T-helper 2 cell treated with Interferon-gamma antibody and Interleukin-4, amounts not matched to agents 5 μg/mL and 100 μg/mL, for 36 hours (primary cell): ENCODE measurements around the gene TNN.

Experiments used
- DNase-seq: peaks from one replicate; pipeline ENCODE4 v3.0.0; 2021; ENCODE audit warnings: low spot score
- H3K27ac Mint-ChIP-seq: one replicate; pipeline ENCODE4 v1.8.0; 2021; ENCODE audit warnings: mild to moderate bottlenecking, mixed read lengths
- H3K27me3 Mint-ChIP-seq: one replicate; pipeline ENCODE4 v1.8.0; 2021; ENCODE audit warnings: low read depth, mixed read lengths
- H3K36me3 Mint-ChIP-seq: one replicate; pipeline ENCODE4 v1.8.0; 2021; ENCODE audit warnings: low read depth, mixed read lengths
- H3K4me1 Mint-ChIP-seq: one replicate; pipeline ENCODE4 v1.8.0; 2021; ENCODE audit warnings: low read depth, mixed read lengths
- H3K4me3 Mint-ChIP-seq: one replicate; pipeline ENCODE4 v1.8.0; 2022; ENCODE audit warnings: mild to moderate bottlenecking, moderate library complexity, mixed read lengths
- H3K9me3 Mint-ChIP-seq: one replicate; pipeline ENCODE4 v1.8.0; 2021; ENCODE audit warnings: mixed read lengths

TNN gene

DNA sequence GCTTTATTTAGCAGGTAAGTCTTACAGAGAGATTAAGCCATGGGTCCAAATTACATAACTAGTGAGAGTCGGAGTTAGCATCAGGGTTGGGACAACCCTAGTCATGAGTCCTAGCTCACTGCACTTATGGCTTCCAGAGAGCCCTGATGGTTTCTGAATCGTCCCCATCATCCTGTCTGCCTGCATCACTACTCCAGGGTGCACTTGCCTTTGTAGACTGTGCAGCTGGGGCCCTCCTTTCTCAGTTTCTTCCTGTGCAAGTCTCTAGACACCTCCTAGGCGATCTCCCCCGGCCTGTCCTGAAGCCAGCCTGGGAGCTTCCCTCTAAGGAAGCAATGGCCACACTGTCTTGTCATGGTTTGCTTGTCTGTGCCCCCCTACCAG, 87.8 kb downstream of the TNN start:
- no peak for DNase-seq
- Mint-ChIP-seq H3K9me3 (no peaks in the 10 kb centered on the region), H3K27me3 (peaks cover 32% of the 10 kb centered on the region), H3K27ac (no peak overlapping the region), H3K36me3 (peaks cover 27% of the 10 kb centered on the region), H3K4me1 (peaks cover 15% of the 10 kb centered on the region), H3K4me3 (no peak overlapping the region)

DNA sequence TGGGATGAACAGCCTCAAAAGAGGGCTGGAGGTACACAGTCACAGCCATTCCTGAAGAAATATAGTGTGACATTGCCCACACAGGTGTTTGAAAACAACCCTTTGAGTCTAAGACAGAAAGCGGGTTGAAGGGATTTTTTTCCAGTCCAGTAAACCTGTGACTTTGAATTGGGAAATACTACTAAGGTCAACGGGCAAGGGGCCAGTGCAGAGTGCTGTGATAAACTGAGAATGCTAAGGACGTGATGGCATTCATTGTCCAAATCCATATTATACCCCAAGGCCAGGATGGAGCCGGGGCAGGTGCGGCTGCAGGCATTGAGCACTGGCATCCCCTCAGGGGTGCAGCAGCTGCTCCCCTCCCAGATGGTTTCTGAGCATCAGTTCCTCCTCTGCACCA, 88.3 kb downstream of the TNN start:
- DNase-seq = no peak
- H3K27me3 Mint-ChIP-seq = peaks cover 27% of the 10 kb centered on the region
- peaks cover 17% of the 10 kb centered on the region for H3K4me1 Mint-ChIP-seq
- H3K36me3 Mint-ChIP-seq = peaks cover 32% of the 10 kb centered on the region
- H3K4me3 Mint-ChIP-seq = no peak overlapping the region
- no peaks in the 10 kb centered on the region for H3K9me3 Mint-ChIP-seq
- no peak overlapping the region for H3K27ac Mint-ChIP-seq

DNA sequence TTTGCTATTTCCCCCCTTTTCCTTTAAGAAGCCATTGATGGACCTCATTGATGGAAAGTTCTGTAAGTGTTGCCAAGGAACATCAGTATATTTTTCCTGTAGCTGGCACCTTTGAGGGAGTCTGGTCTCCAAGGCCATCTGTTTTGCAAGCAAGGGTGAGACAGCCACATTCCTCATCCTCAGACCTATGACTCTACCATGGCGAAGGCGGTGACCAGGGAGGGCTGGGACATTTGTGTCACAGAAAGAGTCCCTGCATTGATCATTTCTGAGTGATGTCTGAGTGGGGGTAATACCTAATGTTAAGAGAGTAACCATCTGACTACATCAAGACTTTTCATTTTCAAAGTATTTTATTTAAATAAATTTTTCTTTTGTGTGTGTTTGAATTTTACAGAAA, 89.6 kb downstream of the TNN start:
- peaks cover 22% of the 10 kb centered on the region for H3K4me1 Mint-ChIP-seq
- no peak overlapping the region for H3K27ac Mint-ChIP-seq
- H3K4me3 Mint-ChIP-seq = no peak overlapping the region
- no peaks in the 10 kb centered on the region for H3K9me3 Mint-ChIP-seq
- DNase-seq = no peak
- H3K36me3 Mint-ChIP-seq = peaks cover 41% of the 10 kb centered on the region
- H3K27me3 Mint-ChIP-seq = peaks cover 17% of the 10 kb centered on the region

DNA sequence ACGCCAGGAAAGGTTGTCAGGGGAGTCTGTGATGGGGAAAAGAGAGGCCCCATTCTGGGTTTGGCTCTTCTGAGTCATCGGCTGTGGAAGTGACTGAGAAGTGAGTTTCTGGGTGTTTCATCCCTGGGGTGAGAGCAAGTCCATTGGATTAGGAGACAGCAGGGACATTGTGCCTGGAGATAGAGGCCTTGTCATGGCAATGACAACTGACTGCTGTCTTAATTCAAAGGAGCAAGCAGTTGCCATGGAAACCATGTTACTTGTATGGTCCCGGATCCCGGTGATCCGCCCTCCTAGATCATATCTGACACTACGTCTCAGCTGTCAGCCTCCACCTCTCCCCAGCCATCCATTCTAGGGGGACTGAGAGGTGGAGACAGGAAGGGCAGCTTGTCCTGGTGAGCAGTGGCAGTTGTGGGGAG, 90.5 kb downstream of the TNN start:
- Mint-ChIP-seq H3K27ac (no peak overlapping the region), H3K4me3 (no peak overlapping the region), H3K9me3 (no peaks in the 10 kb centered on the region), H3K36me3 (peaks cover 45% of the 10 kb centered on the region), H3K27me3 (peaks cover 10% of the 10 kb centered on the region), H3K4me1 (peaks cover 22% of the 10 kb centered on the region)
- DNase-seq = peak; percentile 14

DNA sequence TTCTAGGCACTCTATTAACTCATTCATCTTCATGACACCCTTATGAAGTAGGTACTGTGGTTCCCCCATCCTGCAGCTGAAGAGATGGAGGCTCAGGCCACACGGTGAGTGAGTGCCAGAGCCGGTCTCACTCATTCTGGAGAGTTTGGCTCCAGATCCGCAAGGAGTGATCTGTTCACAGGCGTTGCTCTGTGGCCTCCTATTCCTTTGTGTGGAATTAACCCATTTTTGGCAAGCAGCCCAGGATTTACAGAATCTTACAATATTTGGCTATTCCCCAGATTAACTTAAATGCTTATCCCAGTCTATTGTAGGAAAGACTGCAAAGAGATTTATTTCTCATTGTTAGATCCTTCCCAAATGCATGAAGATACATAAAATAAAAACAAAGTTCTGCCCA, 95.3 kb downstream of the TNN start:
- H3K4me1 Mint-ChIP-seq = peaks cover 14% of the 10 kb centered on the region
- peaks cover 67% of the 10 kb centered on the region for H3K36me3 Mint-ChIP-seq
- H3K9me3 Mint-ChIP-seq = no peaks in the 10 kb centered on the region
- no peak overlapping the region for H3K4me3 Mint-ChIP-seq
- H3K27ac Mint-ChIP-seq = no peak overlapping the region
- H3K27me3 Mint-ChIP-seq = no peaks in the 10 kb centered on the region
- no peak for DNase-seq

DNA sequence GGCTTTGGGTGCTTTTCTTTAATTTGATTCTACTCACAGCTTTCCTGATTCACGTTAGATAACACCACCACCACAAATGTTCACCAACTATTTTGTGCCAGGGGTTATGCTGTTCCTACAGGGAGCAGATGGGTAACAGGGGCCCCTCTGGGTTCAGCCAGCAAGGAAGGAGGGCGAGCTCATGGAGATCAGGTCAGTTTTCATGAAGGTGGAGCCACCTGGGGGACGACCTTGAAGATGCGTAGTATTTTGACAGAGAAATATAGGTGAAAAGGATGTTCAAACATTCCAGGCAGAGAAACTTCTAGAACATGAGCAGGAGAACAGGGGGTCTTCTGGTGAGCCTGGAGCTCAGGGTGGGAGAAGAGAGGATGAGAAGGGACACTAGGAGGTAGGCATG, 96.1 kb downstream of the TNN start:
- peaks cover 18% of the 10 kb centered on the region for H3K4me1 Mint-ChIP-seq
- H3K27ac Mint-ChIP-seq = no peak overlapping the region
- no peaks in the 10 kb centered on the region for H3K27me3 Mint-ChIP-seq
- no peak for DNase-seq
- H3K9me3 Mint-ChIP-seq = no peaks in the 10 kb centered on the region
- peaks cover 66% of the 10 kb centered on the region for H3K36me3 Mint-ChIP-seq
- H3K4me3 Mint-ChIP-seq = no peak overlapping the region

DNA sequence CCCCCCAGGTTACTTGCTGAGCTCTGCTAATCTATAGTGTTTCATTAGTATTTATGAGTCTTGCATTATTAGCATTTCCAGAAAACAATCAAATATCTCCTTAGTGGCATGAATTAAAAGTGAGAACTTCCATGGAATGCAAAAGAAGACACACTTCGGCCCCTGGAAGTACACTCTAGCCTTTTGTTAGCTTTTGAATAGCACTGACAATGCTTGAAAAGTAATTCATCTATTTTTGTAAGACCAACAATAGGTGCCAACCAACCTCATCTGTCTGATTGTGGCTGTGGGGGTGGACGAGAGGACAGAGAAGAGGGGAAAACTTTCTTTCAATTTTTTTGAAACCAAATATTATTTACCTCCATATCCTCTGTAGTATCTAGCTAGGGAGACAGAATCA, 97.1 kb downstream of the TNN start:
- peaks cover 65% of the 10 kb centered on the region for H3K36me3 Mint-ChIP-seq
- H3K4me1 Mint-ChIP-seq = peaks cover 26% of the 10 kb centered on the region
- no peak overlapping the region for H3K4me3 Mint-ChIP-seq
- H3K27ac Mint-ChIP-seq = no peak overlapping the region
- DNase-seq = no peak
- H3K27me3 Mint-ChIP-seq = no peaks in the 10 kb centered on the region
- H3K9me3 Mint-ChIP-seq = no peaks in the 10 kb centered on the region

DNA sequence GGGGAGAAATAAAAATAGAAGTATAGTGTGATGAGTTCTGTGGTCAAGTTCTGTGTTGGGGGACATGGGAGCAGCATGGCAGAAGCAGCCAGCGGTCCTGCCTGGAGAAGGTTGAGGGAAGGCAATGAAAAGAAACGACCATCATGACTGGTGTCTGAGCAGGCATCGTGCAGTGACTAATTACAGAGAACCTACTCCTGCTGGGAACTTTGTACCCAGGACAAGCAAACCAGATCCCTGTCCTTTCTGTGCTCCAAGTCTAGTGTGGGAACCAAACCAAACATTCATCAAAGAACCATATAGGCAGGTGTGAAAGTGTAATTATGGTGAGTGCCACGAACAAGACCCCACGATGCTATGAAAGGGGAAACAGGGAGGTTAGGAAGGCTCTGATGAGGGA, 99.1 kb downstream of the TNN start:
- DNase-seq = no peak
- Mint-ChIP-seq H3K9me3 (no peaks in the 10 kb centered on the region), H3K4me1 (peaks cover 41% of the 10 kb centered on the region), H3K27me3 (no peaks in the 10 kb centered on the region), H3K27ac (no peak overlapping the region), H3K36me3 (peaks cover 64% of the 10 kb centered on the region), H3K4me3 (no peak overlapping the region)

- Mint-ChIP-seq H3K36me3 (peaks cover 68% of the 10 kb centered on the region), H3K27me3 (no peaks in the 10 kb centered on the region), H3K9me3 (no peaks in the 10 kb centered on the region), H3K4me1 (peaks cover 44% of the 10 kb centered on the region), H3K4me3 (no peak overlapping the region), H3K27ac (no peak overlapping the region)
- no peak for DNase-seq
Observed at GRCh38 chr1:175167861-175168260, 100.2 kb downstream of the TNN start.

DNA sequence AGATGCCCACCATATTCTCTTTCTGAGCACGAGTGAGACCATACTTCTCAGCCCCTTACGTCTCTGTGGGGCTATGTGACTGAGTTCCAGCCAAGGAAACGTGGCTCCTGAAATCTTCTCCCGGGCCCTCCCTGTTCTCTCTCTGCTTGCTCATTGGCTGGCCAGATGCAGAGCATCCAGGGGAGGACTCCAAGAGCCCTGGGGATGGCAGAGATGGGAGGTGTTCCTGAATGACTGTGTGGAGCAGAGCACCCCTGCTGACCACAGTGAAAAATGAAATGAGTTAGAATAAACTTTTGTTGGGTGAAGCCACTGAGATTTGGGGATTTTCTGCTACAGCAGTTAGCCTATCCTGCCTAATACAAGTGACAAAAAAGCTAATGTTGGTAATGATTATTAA, 101.1 kb downstream of the TNN start:
- Mint-ChIP-seq H3K27ac (no peak overlapping the region), H3K36me3 (peaks cover 67% of the 10 kb centered on the region)

DNA sequence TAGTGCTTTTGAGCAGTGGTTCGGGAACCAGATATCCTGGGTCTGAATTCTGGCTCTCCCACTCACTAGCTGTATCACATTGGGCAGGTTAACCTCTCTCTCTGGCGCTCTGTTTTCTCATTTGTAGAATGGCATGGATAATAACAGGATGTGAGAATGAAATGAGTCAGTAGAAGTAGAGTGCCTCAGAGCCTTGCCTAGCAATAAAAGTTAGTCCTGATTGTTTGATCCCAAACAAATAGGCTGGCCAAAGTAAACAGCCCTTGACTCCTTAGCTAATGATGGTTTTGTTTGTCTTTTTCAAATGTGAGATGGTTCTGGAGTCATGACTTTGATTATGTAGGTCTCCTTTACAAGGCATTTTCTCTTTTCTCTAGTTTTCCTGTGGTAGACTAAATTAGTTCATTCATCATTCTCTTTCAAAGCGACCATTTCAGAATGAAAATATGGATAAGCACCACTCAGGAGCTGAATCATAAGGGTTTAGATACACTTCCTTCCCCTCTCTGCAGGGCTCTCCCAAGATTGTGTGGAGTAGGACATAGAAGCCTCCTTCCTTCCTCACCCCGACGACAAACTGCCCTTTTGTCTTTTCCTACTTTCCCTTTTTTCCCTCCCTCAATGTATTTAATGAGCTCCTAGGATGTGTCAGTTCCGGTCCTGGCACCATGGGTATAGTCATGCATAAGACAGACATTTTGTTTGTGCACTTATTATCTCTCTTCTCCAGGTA, 101.8 kb downstream of the TNN start:
- Mint-ChIP-seq H3K4me1 (peaks cover 50% of the 10 kb centered on the region), H3K27me3 (no peaks in the 10 kb centered on the region), H3K36me3 (peaks cover 68% of the 10 kb centered on the region), H3K27ac (no peak overlapping the region), H3K9me3 (no peaks in the 10 kb centered on the region), H3K4me3 (no peak overlapping the region)
- DNase-seq = no peak

More for the DNA sequence above, 101.1 kb downstream of the TNN start:
- DNase-seq = no peak
- Mint-ChIP-seq H3K9me3 (no peaks in the 10 kb centered on the region), H3K27me3 (no peaks in the 10 kb centered on the region), H3K4me3 (no peak overlapping the region), H3K4me1 (peaks cover 44% of the 10 kb centered on the region)

DNA sequence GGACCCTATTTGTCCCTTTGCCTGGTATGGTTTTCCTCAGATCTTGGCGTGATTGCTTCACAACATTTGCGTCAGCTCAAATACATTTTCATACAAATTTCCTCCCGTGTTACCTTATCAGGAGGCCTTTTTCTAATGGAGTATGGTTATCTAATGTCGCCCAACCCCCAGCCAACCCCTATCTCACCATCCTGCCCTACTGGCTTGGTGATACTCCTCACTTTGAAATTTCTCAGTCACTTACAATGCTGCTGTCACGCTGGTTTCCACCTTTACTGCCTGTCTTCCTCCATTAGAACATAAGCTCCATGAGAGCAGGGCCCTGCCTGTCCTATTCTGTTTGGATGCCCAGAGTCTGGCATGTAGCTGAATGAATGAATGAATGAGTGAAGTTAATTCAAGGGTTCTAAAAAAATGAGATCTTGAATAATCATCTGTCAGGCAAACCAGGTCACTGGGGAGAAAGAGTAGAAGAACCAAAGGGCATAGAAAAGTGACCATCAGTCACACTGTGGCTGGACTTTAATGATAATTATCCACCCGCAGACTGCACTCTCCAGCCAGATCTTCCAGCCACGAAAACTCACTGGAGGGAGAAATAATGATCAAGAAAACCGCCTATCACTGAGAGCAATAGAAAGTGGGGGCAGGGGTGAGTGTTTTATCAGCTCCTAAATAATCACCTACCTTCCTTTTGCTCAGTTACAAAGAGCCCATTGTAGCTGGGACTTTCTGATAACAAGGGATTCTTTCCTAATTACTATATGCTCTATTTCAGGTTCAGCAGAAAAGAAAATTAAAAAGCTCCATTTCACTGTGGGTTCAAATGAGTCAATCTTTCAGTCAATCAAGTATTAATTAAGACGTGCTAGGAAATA, 103.6 kb downstream of the TNN start:
- DNase-seq = no peak
- peaks cover 4% of the 10 kb centered on the region for H3K9me3 Mint-ChIP-seq
- peaks cover 56% of the 10 kb centered on the region for H3K4me1 Mint-ChIP-seq
- no peaks in the 10 kb centered on the region for H3K27me3 Mint-ChIP-seq
- no peak overlapping the region for H3K27ac Mint-ChIP-seq
- no peak overlapping the region for H3K4me3 Mint-ChIP-seq
- H3K36me3 Mint-ChIP-seq = peaks cover 73% of the 10 kb centered on the region

DNA sequence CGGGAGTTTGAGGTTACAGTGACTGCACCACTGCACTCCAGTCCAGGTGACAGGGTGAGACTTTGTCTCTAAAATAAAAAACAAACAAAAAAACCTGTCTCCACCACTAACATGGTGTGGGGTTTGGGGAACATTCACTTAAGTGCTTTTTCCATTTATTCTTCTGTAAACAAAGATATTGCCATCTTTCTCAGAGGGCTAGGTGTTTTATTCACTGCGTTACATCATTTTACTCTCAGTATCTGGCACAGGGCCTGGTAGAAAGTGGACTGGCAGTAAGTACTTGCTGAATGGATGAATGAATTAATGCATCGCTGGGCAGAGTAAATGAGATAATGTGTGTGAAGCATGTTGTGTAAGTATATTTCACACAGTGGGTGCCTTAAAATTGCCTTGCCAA, 104.9 kb downstream of the TNN start:
- Mint-ChIP-seq H3K9me3 (peaks cover 5% of the 10 kb centered on the region), H3K27me3 (no peaks in the 10 kb centered on the region), H3K4me3 (no peak overlapping the region), H3K36me3 (peaks cover 76% of the 10 kb centered on the region), H3K27ac (no peak overlapping the region), H3K4me1 (peaks cover 54% of the 10 kb centered on the region)
- DNase-seq = no peak

DNA sequence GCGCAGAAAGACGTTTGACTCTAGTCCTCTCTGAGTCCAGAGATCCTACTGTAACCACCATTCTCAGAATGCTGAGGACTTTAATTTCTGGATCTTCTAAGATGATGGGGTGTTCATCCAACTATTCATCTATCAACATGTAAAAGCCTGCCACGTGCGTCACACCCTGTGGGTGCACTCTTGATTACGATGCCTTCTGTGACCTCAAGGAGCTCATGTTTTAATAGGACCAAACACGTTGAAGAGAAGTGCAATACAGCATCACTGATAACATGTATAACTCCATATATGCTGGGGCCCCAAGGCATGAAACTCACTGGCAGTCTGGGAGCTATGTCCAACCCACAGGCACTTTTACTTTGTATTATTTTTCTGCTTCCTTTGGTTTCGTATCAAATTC, 105.9 kb downstream of the TNN start:
- no peak overlapping the region for H3K27ac Mint-ChIP-seq
- no peak for DNase-seq
- H3K27me3 Mint-ChIP-seq = no peaks in the 10 kb centered on the region
- H3K4me3 Mint-ChIP-seq = no peak overlapping the region
- peaks cover 5% of the 10 kb centered on the region for H3K9me3 Mint-ChIP-seq
- H3K4me1 Mint-ChIP-seq = peaks cover 52% of the 10 kb centered on the region
- H3K36me3 Mint-ChIP-seq = peaks cover 81% of the 10 kb centered on the region
